GM12865 (cell line): ENCODE measurements around the gene CDC14A.

ENCODE experiments used
- DNase-seq: peaks from one replicate; pipeline ENCODE4 v3.0.0; 2010; ENCODE audit warnings: low read depth
- H3K4me3 ChIP-seq: 2 replicates; pipeline ENCODE4 v1.5.1; 2011; ENCODE audit warnings: mild to moderate bottlenecking, low read depth, low read length, control low read depth
- TF ChIP-seq, protein P1 (sequence below): IDR thresholded peaks from 2 replicates; pipeline ENCODE4 v1.5.1; 2011; ENCODE audit warnings: low read length, control low read depth, low read depth, inconsistent platforms; ENCODE audit not compliant: insufficient read depth; ENCODE audit errors: missing control alignments

The CDC14A gene

DNA sequence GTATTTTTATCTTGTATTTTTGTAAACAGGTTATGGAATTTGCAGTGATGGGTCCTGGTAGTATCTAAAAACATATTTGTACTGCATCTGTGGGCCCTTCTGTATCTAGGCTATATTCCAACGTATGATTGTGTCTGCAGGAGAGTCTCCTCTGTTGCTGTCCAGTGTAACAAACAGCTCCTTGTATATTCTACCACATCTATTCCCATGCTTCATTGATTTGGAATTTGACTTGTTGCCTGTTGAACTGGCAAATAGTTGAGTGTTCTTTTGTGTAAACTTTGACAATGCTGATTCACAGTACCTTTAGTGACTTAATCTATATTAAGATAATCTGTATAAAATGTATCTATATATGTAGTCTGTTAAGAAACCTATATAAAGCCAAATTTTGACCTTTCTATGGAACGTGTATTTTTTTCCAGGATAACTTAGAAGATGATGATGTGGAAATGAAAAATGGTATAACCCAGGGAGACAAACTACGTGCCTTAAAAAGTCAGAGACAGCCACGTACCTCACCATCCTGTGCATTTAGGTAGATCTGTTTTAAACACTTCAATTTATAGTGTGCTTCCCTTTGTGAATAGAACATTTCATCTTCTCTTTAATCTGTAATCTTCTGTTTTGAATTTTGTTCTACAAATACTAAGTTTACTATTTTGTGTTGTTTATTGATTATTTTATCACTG is 142.2 kb downstream of the CDC14A start:
- no peak for DNase-seq
- no peak overlapping the region for H3K4me3 ChIP-seq
- TF ChIP-seq, protein P1, sequence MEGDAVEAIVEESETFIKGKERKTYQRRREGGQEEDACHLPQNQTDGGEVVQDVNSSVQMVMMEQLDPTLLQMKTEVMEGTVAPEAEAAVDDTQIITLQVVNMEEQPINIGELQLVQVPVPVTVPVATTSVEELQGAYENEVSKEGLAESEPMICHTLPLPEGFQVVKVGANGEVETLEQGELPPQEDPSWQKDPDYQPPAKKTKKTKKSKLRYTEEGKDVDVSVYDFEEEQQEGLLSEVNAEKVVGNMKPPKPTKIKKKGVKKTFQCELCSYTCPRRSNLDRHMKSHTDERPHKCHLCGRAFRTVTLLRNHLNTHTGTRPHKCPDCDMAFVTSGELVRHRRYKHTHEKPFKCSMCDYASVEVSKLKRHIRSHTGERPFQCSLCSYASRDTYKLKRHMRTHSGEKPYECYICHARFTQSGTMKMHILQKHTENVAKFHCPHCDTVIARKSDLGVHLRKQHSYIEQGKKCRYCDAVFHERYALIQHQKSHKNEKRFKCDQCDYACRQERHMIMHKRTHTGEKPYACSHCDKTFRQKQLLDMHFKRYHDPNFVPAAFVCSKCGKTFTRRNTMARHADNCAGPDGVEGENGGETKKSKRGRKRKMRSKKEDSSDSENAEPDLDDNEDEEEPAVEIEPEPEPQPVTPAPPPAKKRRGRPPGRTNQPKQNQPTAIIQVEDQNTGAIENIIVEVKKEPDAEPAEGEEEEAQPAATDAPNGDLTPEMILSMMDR, result no peak

DNA sequence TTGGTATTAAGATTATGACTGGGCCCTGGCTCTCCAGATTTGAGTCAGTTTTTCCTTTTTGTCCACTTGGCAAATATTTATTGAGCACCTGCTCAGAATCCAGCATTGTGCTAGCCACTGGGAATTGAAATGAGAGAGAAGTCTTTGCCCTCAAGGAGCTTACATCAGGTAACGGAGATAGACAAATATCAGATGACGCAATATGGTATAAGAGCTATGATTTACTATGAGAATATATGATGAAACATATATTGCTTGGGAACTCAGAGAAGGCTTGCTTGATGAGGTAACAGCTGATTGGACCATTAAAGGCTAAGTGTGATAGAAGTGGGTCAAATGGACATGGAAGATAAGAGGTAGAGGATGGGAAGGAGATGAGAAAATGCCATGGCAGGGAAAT is 144.6 kb downstream of the CDC14A start:
- TF ChIP-seq, protein P1, result no peak
- DNase-seq, result no peak
- H3K4me3 ChIP-seq, result no peak overlapping the region

DNA sequence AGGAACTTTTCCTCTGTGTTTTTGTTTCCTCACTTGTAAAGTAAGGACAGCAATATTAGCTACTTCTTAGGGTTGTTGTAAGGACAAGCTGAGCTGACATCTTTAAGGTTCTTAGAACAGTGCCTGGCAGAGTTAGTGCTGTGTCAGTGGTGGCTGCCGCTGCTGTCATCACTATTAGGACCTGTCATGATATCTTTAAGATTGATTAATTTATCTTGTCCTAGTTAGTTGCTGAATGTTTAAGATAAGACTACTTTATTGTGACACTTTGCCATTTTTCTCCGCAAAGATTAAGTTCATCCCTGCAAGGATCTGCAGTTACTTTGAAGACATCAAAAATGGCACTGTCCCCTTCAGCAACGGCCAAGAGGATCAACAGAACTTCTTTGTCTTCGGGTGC is 145.5 kb downstream of the CDC14A start:
- TF ChIP-seq, protein P1, result no peak
- DNase-seq, result no peak
- no peak overlapping the region for H3K4me3 ChIP-seq

DNA sequence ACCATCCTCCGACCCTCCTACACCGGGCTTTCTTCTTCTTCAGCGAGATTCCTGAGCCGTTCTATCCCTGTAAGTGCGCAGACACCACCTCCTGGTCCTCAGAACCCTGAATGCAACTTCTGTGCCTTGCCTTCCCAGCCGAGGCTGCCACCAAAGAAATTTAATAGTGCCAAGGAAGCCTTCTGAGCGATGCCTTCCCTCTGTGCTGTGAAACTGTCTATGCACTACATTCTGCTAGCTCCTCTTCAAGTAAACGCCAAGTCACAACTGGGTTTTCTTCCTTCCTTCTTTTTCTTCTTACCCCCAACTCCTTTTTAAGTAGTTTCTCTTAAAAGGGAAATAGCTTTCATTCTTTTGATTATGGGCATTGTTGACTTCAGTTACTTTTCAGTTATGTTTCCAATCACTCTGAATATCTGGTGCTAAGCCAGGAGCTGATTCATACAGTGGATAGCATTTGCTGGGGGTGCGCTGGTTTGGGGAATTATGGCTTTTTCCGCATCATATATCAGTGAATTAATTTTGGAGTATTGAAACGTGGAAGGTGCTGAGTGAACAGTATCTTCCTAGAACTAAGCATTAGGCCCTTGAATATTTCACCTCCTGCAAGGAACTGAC is 147.0 kb downstream of the CDC14A start:
- no peak for DNase-seq

DNA sequence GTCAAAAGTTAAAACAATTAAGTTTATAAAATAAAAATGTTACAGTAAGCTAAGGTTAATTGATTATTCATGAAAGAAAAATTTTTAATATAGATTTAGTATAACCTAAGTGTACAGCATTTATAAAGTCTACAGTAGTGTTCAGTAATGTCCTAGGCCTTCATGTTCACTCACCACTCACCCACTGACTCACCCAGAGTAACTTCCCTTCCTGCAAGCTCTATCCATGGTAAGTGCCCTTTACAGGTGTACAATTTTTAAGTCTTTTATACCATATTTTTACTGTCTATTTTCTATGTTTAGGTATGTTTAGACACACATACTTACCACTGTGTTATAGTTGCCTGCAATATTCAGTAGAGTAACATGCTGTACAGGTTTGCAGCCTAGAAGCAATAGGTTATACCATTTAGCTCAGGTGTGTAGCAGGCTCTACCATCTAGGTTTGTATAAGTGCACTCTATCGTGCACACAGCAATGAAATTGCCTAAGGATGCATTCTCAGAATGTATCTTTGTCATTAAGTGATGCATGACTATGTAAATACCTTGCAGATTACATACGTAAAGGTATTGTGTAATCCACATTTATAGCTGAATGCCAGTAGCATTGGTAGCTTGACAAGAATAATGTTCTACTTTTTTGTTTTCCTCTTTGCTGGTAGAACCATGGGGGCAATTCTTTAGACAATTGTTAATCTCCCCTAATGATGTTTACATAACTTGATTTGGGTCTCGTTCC is 149.9 kb downstream of the CDC14A start:
- DNase-seq, result no peak
- H3K4me3 ChIP-seq, result no peak overlapping the region
- TF ChIP-seq, protein P1, result no peak

More for the DNA sequence above, 147.0 kb downstream of the CDC14A start:
- TF ChIP-seq, protein P1, result no peak
- no peak overlapping the region for H3K4me3 ChIP-seq

DNA sequence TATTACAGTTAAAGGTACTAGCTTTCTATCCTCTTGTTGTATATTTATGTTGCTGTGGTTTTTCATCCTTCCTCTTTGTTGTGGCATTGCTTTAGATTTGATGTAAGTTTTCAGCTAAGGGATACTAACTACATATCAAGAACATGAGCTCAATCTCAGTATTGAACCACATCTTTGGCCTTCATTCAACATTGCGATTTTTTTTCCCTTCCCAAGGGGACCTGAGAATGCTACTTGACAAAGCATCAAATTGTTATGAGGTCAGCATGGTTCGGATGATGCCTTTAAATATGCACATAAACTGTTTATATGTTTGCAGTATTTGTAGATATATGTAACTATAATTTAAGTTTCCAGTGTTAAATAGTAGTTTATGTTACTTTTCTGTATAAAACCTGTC is 153.9 kb downstream of the CDC14A start:
- H3K4me3 ChIP-seq, result no peak overlapping the region
- DNase-seq, result no peak
- TF ChIP-seq, protein P1, result no peak

DNA sequence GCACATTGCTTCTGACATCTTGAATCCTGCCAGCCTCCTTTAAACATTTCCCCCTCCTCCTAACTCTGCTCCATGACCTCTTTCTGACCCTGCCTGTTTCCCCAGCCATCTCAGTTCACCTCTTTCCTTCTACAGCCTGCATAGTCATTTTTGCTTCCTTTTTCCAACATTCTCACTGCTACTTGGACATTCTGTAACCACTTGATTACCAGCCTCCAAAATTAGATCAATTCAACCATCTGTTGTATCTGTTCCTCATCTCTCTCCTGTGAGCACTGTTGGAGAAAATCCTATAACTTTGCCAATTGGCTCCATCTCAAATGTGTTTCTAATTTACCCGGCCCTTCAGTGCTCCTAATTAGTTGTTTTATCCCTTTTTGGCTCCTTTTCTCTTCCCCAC is 158.1 kb downstream of the CDC14A start:
- no peak for DNase-seq
- H3K4me3 ChIP-seq, result no peak overlapping the region
- TF ChIP-seq, protein P1, result no peak
